Measurements from ENCODE around the gene TMIE. TPM values are rescaled to one million over a fixed set of nuclear protein-coding genes. Genes with fewer than 3 reads are reported as not detected.

TMIE gene
- total and polyA plus RNA-seq, 2 donors (not counting 1 experiment from before 2014, with no cell fraction given), result 0.27 to 2.0 TPM

- no peak for DNase-seq (ENCODE audit: low read depth in 2 of 2)
- TF ChIP-seq CTCF (conservative IDR thresholded peaks at IDR 0.05 in 1 of 2, IDR thresholded peaks at IDR 0.05 in 1 of 2; ENCODE audit: low read depth in 1 of 2, low read length in 2 of 2) (no peak), EZH2 (IDR thresholded peaks at IDR 0.05; ENCODE audit: low read length, missing control alignments) (no peak)
- H3K4me1 ChIP-seq (ENCODE audit: control insufficient read depth, extremely low read depth, insufficient read depth, low read length), result no peaks in the 10 kb centered on the region
- no peaks in the 10 kb centered on the region for H4K20me1 ChIP-seq (ENCODE audit: control insufficient read depth, extremely low read depth, insufficient read depth, low read length)
- no peak overlapping the region for H3K4me2 ChIP-seq (ENCODE audit: extremely low read depth, insufficient read depth, low read length)
- H3K27me3 ChIP-seq (ENCODE audit: control insufficient read depth, insufficient read depth, low read length), result no peaks in the 10 kb centered on the region
- no peaks in the 10 kb centered on the region for H3K36me3 ChIP-seq (ENCODE audit: control insufficient read depth, insufficient read depth, low read length)
- H3K4me3 ChIP-seq (replicated peaks in 1 of 4; ENCODE audit: control extremely low read depth in 1 of 4, insufficient read depth in 1 of 4, low read depth in 3 of 4, low read length in 4 of 4), result no peak overlapping the region
- no peak overlapping the region for H2AFZ ChIP-seq (ENCODE audit: low read length)
- H3K9ac ChIP-seq (ENCODE audit: insufficient read depth, low read length), result no peak overlapping the region
- H3K27ac ChIP-seq (ENCODE audit: insufficient read depth, low read length), result no peak overlapping the region
- no peaks in the 10 kb centered on the region for H3K9me3 ChIP-seq (ENCODE audit: control insufficient read depth, insufficient read depth, low read depth, low read length)
- H3K79me2 ChIP-seq (ENCODE audit: control insufficient read depth, insufficient read depth, low read length), result no peaks in the 10 kb centered on the region
Observed at GRCh38 chr3:46755646-46756045, 54.5 kb downstream of the TMIE start.

- DNase-seq (ENCODE audit: low read depth in 2 of 2), result no peak
- Histone ChIP-seq H3K4me3 (replicated peaks in 1 of 4; ENCODE audit: control extremely low read depth in 1 of 4, insufficient read depth in 1 of 4, low read depth in 3 of 4, low read length in 4 of 4) (no peak overlapping the region), H3K79me2 (ENCODE audit: control insufficient read depth, insufficient read depth, low read length) (no peaks in the 10 kb centered on the region), H3K36me3 (ENCODE audit: control insufficient read depth, insufficient read depth, low read length) (no peaks in the 10 kb centered on the region), H3K27ac (ENCODE audit: insufficient read depth, low read length) (no peak overlapping the region), H4K20me1 (ENCODE audit: control insufficient read depth, extremely low read depth, insufficient read depth, low read length) (no peaks in the 10 kb centered on the region), H3K27me3 (ENCODE audit: control insufficient read depth, insufficient read depth, low read length) (no peaks in the 10 kb centered on the region), H2AFZ (ENCODE audit: low read length) (no peak overlapping the region), H3K4me1 (ENCODE audit: control insufficient read depth, extremely low read depth, insufficient read depth, low read length) (no peaks in the 10 kb centered on the region), H3K9me3 (ENCODE audit: control insufficient read depth, insufficient read depth, low read depth, low read length) (no peaks in the 10 kb centered on the region), H3K4me2 (ENCODE audit: extremely low read depth, insufficient read depth, low read length) (no peak overlapping the region), H3K9ac (ENCODE audit: insufficient read depth, low read length) (no peak overlapping the region)
- TF ChIP-seq CTCF (conservative IDR thresholded peaks at IDR 0.05 in 1 of 2, IDR thresholded peaks at IDR 0.05 in 1 of 2; ENCODE audit: low read depth in 1 of 2, low read length in 2 of 2), result no peak
- TF ChIP-seq EZH2 (IDR thresholded peaks at IDR 0.05; ENCODE audit: low read length, missing control alignments), result no peak
Observed at GRCh38 chr3:46756642-46757041, 55.5 kb downstream of the TMIE start.

GRCh38 chr3:46759239-46760167 lies 58.3 kb downstream of the TMIE start:
- Histone ChIP-seq H3K9me3 (ENCODE audit: control insufficient read depth, insufficient read depth, low read depth, low read length) (no peaks in the 10 kb centered on the region), H3K4me1 (ENCODE audit: control insufficient read depth, extremely low read depth, insufficient read depth, low read length) (no peaks in the 10 kb centered on the region), H4K20me1 (ENCODE audit: control insufficient read depth, extremely low read depth, insufficient read depth, low read length) (no peaks in the 10 kb centered on the region), H3K79me2 (ENCODE audit: control insufficient read depth, insufficient read depth, low read length) (no peaks in the 10 kb centered on the region), H3K4me2 (ENCODE audit: extremely low read depth, insufficient read depth, low read length) (no peak overlapping the region), H2AFZ (ENCODE audit: low read length) (no peak overlapping the region), H3K4me3 (replicated peaks in 1 of 4; ENCODE audit: control extremely low read depth in 1 of 4, insufficient read depth in 1 of 4, low read depth in 3 of 4, low read length in 4 of 4) (no peak overlapping the region), H3K9ac (ENCODE audit: insufficient read depth, low read length) (no peak overlapping the region), H3K27ac (ENCODE audit: insufficient read depth, low read length) (no peak overlapping the region), H3K36me3 (ENCODE audit: control insufficient read depth, insufficient read depth, low read length) (no peaks in the 10 kb centered on the region), H3K27me3 (ENCODE audit: control insufficient read depth, insufficient read depth, low read length) (no peaks in the 10 kb centered on the region)
- DNase-seq (ENCODE audit: low read depth in 2 of 2), result no peak
- TF ChIP-seq EZH2 (IDR thresholded peaks at IDR 0.05; ENCODE audit: low read length, missing control alignments), result no peak
- no peak for TF ChIP-seq CTCF (conservative IDR thresholded peaks at IDR 0.05 in 1 of 2, IDR thresholded peaks at IDR 0.05 in 1 of 2; ENCODE audit: low read depth in 1 of 2, low read length in 2 of 2)

Other genes with a start within 250 kb of the TMIE start
- gene LTF, start 236.5 kb upstream of the TMIE start, total RNA-seq, result not detected in 2 replicates
- not detected in 2 replicates for gene LTF, start 236.5 kb upstream of the TMIE start, polyA plus RNA-seq
- not detected in 2 replicates for gene RTP3, start 203.4 kb upstream of the TMIE start, total RNA-seq
- not detected in 2 replicates for gene RTP3, start 203.4 kb upstream of the TMIE start, polyA plus RNA-seq
- gene LRRC2, start 135.1 kb upstream of the TMIE start, total RNA-seq, result 0.77 and 3.8 TPM in 2 replicates
- 0.27 and 6.0 TPM in 2 replicates for gene LRRC2, start 135.1 kb upstream of the TMIE start, polyA plus RNA-seq
- not detected in 2 replicates for gene FAM240A, start 88.9 kb upstream of the TMIE start, total RNA-seq
- gene FAM240A, start 88.9 kb upstream of the TMIE start, polyA plus RNA-seq, result not detected in 2 replicates
- gene ALS2CL, start 7.7 kb upstream of the TMIE start, total RNA-seq, result 3.3 and 19.7 TPM in 2 replicates
- 0.46 and 4.4 TPM in 2 replicates for gene ALS2CL, start 7.7 kb upstream of the TMIE start, polyA plus RNA-seq
- gene PRSS50, start 16.5 kb downstream of the TMIE start, total RNA-seq, result not detected in 2 replicates
- not detected in 2 replicates for gene PRSS50, start 16.5 kb downstream of the TMIE start, polyA plus RNA-seq
- 0.50 and 0.51 TPM in 2 replicates for gene MYL3, start 162.1 kb downstream of the TMIE start, total RNA-seq
- 0.67 TPM in 1 of 2 replicates, not detected in the other for gene MYL3, start 162.1 kb downstream of the TMIE start, polyA plus RNA-seq
- 3.3 and 4.3 TPM in 2 replicates for gene PTH1R, start 176.3 kb downstream of the TMIE start, total RNA-seq
- 0.06 and 0.67 TPM in 2 replicates for gene PTH1R, start 176.3 kb downstream of the TMIE start, polyA plus RNA-seq

Measured in fibroblast of lung (primary cell).